ENCODE results near the gene ADAP1. TPM values are rescaled to one million over a fixed set of nuclear protein-coding genes. Genes with fewer than 3 reads are reported as not detected.
A peak's percentile ranks its signal among the peaks of the same experiment; 100 is the strongest.

ADAP1 gene
- total and polyA plus RNA-seq, 2 of the 8 experiments (the other 6 are each of a cell fraction or from before 2014, with no cell fraction given) = 5.8 to 6.1 TPM

DNA sequence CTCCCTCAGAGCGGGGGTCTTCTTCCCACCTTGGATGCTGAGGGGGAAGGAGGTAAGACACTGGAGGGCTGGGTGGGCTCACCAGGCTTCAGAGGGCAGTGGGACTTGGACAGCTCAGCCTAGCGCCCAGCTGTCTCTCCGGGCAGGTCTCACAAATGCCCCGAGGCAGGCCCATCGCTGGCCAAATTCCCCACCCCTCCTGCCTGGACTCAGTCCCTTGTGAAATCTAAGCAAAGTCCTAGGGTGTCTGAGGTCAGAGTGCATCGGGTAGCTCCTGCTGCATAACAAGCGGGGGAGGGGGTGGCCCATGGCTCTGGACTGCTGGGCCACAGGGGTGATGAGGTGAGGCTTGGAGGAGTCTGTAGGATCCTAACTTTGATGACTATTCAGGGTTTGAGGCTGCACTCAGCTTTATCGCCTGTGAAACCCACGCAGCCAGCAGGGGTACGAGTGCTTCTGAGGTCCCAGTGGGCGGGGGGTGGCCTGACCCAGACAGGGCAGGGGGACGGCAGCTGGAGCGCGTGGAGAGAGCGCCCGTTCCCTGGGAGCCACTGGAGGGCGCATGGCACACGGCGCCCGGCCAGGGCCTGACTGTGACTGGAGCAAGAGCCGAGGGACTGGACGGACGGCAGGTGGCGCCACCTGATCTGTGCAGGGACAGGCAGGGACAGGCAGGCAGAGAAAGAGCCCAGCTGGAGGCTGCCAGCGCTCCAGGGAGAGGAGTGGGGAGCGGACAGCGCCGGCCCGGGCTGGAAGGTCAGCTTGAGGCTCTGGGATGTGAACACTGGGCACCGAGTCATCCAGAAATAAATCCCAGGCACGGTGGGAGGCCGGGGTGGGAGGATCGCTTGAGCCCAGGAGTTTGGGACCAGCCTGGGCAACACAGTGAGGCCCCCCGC, 38.5 kb upstream of the ADAP1 start (continued):
- TF ChIP-seq NRF1 (IDR thresholded peaks at IDR 0.05; ENCODE audit: low read depth, low read length) = no peak
- TF ChIP-seq, protein P1, sequence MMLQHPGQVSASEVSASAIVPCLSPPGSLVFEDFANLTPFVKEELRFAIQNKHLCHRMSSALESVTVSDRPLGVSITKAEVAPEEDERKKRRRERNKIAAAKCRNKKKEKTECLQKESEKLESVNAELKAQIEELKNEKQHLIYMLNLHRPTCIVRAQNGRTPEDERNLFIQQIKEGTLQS (IDR thresholded peaks at IDR 0.05; ENCODE audit: insufficient read depth, low read depth, low read length) = peak; percentile 63; the same call in 1 of the 2 replicates
- 0 out of 2 replicates have a peak, but pooled peaks have one; percentile 43 for TF ChIP-seq CHD2 (IDR thresholded peaks at IDR 0.05; ENCODE audit: low read length)
- TF ChIP-seq CREB1 (IDR thresholded peaks at IDR 0.05) = peak; percentile 65
- no peak for TF ChIP-seq SUZ12 (IDR thresholded peaks at IDR 0.05; ENCODE audit: low read length)
- TF ChIP-seq CBX8 (IDR thresholded peaks at IDR 0.05; ENCODE audit: borderline replicate concordance, low read depth, low read length) = no peak
- TF ChIP-seq TEAD4 (IDR thresholded peaks at IDR 0.05; ENCODE audit: low read depth, low read length) = 0 out of 2 replicates have a peak, but pooled peaks have one; percentile 2
- TF ChIP-seq KDM5A (IDR thresholded peaks at IDR 0.05; ENCODE audit: low read length) = no peak
- TF ChIP-seq RBBP5 (IDR thresholded peaks at IDR 0.05; ENCODE audit: borderline replicate concordance, low read depth, low read length) = no peak
- TF ChIP-seq TBP (IDR thresholded peaks at IDR 0.05; ENCODE audit: low read depth, low read length) = no peak; the same call in 1 of the 2 replicates
- 0 out of 2 replicates have a peak, but pooled peaks have one; percentile 19 for TF ChIP-seq SRF (IDR thresholded peaks at IDR 0.05; ENCODE audit: low read depth, low read length)
- TF ChIP-seq CHD1 (IDR thresholded peaks at IDR 0.05; ENCODE audit: low read depth, low read length) = no peak
- TF ChIP-seq HDAC2 (IDR thresholded peaks at IDR 0.05; ENCODE audit: borderline replicate concordance in 1 of 2, low read depth in 2 of 2, low read length in 2 of 2) = peak in 1 of 2 experiments; percentile 83; a peak in 1 of 4 replicates
- TF ChIP-seq YY1 (IDR thresholded peaks at IDR 0.05; ENCODE audit: low read depth, low read length) = peak; percentile 17; the same call in 1 of the 2 replicates
- no peak for TF ChIP-seq SP2 (IDR thresholded peaks at IDR 0.05; ENCODE audit: low read length)
- TF ChIP-seq MAX (IDR thresholded peaks at IDR 0.05) = peak; percentile 92
- TF ChIP-seq RAD21 (IDR thresholded peaks at IDR 0.05 in 1 of 2, conservative IDR thresholded peaks at IDR 0.05 in 1 of 2; ENCODE audit: low read depth in 2 of 2, low read length in 2 of 2) = peak; percentile 96 to 98
- no peak for TF ChIP-seq RFX5 (IDR thresholded peaks at IDR 0.05; ENCODE audit: borderline replicate concordance, low read depth, low read length)
- TF ChIP-seq, protein P2, sequence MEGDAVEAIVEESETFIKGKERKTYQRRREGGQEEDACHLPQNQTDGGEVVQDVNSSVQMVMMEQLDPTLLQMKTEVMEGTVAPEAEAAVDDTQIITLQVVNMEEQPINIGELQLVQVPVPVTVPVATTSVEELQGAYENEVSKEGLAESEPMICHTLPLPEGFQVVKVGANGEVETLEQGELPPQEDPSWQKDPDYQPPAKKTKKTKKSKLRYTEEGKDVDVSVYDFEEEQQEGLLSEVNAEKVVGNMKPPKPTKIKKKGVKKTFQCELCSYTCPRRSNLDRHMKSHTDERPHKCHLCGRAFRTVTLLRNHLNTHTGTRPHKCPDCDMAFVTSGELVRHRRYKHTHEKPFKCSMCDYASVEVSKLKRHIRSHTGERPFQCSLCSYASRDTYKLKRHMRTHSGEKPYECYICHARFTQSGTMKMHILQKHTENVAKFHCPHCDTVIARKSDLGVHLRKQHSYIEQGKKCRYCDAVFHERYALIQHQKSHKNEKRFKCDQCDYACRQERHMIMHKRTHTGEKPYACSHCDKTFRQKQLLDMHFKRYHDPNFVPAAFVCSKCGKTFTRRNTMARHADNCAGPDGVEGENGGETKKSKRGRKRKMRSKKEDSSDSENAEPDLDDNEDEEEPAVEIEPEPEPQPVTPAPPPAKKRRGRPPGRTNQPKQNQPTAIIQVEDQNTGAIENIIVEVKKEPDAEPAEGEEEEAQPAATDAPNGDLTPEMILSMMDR (IDR thresholded peaks at IDR 0.05; ENCODE audit: control extremely low read depth in 1 of 3, insufficient read depth in 1 of 3, low read depth in 1 of 3, low read length in 3 of 3) = peak in 2 of 3 experiments; percentile 100; a peak in 3 of 4 replicates
